KBM-7 (cell line): Measurements from ENCODE around the gene SCUBE3.

Experiments
- DNase-seq: peaks from one replicate; pipeline ENCODE4 v3.0.0-alpha.2; 2015
- in situ Hi-C: fragments of 300-500 bp; cut with MboI; formaldehyde crosslinking; loops from 2 replicates; pipeline ENCODE4 v1.14.3; 2020; ENCODE audit warnings: low sequenced_read_pairs, low pct_unique_long_range_greater_than_20kb, mixed read lengths

SCUBE3 gene

DNA sequence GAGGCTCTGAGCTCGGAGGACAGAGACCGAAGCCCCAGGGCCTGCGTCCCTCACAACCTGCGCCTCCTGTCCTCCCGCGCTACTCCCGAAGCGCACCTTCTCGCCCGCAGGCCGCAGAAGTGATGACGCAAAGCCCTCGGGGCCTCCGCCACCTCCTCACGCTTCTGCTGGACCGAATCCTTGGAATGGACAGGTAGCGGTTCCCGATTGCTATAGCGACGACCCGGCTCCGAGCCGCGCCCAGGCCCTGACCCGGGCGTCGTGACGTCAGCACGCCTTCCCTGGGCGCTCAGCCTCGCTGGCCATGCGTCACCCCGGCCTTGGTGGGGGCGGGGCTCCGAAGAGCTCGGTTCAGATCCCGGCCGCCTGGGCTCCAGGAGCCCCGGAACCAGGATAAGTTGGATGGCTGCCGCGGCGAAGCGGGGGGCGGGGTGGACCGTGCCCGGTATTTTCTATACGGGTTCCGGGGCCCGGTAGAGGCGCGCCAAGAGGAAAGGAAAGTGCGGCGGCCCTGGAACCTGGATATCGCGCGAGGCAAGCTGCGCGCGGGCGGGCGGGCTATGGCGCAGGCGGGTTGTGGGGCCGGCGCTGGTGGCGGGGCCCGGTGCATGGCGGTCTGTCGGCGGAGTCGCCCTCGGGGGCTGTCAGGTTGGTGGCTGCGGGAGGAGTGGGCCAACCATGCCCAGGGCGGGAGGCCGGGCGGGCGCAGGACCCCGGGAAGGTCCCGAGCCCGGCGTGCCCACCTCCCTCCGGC is 45.6 kb downstream of the SCUBE3 start, which contains the start of gene ZNF76:
Gene ZNF76, plus strand, starts transcription at position 542 of the 754 bp plus-strand sequence. CDS start 21,417 bp downstream, outside the sequence.
- peak; percentile 97 for DNase-seq
- in situ Hi-C loops, result no loop called here

DNA sequence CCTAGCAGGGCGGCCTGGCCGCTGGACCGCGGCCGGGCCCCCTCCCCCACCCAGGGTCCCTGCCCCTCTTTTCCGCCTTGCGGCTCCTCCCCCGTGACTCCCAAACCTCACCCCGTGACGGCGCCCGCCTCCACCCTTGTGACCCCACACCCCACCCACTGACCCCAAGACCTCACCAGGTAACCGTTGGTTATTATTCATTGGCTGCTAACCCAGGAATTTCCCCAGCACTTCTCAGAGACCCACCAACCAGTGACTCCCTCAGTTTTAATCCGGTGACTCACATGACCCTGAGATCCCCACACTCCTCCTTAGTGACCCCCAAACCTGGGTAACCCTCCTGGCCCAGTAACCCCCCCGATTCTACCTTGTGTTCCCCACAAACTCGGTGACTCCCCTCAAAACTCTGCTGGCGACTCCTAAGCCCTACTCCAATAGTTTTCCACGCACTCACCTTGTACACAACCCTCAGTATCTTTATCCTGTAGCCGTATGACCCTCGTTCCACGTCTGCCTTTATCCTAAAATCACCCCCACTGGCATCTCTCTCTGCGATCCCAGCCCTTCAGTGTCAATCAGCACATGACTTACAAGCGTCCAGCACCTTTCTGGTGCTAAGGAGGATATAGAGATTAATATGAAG is 46.3 kb downstream of the SCUBE3 start:
- in situ Hi-C loops, result no loop called here
- DNase-seq, result no peak

- DNase-seq, result no peak
- in situ Hi-C loops, result no loop called here
These were observed 47.1 kb downstream of the SCUBE3 start for GRCh38 chr6:35260591-35261570.

DNA sequence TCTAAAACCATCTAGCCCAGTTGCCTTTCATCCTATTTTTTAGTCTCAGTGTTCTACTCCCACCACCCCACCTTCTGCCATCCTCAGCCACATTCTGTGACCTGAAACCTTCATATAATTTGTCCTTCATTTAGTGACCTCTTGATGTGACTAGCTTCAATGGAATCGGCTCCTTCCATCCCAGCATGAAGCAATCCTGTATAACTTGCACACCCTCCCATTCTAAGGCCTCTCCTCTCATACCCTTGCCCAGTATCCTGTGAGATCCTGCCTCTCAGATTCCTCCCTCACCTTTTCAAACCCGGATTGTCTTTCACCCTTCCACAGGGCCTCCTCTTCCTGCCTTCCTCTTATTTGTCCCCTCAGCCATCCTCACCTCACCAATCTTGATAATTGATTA is 48.8 kb downstream of the SCUBE3 start:
- in situ Hi-C loops, result no loop called here
- no peak for DNase-seq

DNA sequence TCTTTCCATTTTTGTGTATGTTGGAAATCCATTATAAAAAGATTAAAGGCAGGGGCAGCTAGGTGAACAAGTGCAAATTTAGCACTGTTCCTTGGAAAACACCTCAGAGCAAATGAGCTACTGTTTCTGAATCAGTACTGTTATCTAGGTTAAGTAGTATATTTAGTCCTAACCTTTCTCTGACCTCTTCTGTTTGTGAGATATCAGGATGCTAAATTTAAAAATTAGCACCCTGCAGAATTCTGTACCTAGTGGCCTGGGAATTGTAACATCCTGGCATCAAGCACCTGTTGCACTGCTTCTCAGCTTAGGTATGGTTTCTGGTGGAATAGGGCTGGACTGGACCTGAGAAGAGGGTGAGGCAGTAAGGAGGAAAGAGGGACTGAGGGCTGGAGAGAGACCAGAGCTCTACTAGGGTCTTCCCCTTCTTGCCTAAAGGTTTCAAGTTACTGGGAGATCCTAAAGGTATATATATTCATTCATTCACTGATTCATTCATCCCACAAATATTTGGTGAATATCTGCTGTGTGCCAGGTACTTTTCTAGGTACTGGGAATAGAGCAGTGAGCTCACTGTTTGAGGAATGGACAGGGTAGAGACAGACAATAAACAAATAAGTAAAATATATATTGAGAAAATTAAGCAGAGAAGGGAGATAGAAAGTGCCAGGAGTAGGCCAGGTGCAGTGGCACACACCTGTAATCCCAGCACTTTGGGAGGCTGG is 51.0 kb downstream of the SCUBE3 start:
- in situ Hi-C loops, result no loop called here
- no peak for DNase-seq

GRCh38 chr6:35265523-35265922 is 51.8 kb downstream of the SCUBE3 start:
- DNase-seq, result no peak
- in situ Hi-C loops, result no loop called here

GRCh38 chr6:35267446-35267845 is 53.7 kb downstream of the SCUBE3 start:
- no peak for DNase-seq
- in situ Hi-C loops, result no loop called here

DNA sequence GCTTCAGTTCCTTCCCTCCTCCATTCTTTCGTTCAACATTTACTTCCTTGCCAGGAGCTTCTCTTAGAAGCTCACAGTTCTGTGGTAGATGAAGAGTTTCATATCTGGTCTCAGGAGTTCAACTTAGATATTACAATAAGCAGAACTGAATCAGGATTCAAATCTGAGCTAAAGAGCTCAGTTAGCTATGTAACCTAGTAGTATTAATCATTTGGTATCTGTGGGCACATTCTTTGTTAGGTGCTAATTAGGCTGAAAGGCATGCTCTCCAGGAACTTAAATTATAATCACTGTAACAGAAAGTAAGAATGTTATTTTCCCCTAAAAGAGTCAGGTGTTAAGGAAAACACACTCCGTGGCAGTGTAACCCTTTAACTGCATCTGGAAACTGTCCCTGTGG is 54.1 kb downstream of the SCUBE3 start:
- no peak for DNase-seq
- in situ Hi-C loops, result no loop called here

DNA sequence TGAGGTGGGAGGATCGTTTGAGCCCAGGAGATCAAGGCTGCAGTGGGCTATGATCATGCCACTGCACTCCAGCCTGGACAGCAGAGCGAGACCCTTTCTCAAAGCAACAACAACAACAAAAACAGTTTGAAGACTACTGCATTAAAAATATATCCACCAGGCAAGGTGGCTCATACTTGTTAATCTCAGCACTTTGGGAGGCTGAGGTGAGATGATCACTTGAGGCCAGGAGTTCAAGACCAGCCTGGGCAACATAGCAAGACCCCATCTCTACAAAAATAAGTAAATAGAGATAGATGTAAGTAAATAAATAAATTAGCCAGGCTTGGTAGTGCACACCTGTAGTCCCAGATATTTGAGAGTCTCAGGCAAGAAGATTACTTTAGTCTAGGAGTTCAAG is 58.2 kb downstream of the SCUBE3 start:
- no peak for DNase-seq
- in situ Hi-C loops, result no loop called here

GRCh38 chr6:35273822-35274559 is 60.2 kb downstream of the SCUBE3 start:
- in situ Hi-C loops, result no loop called here
- DNase-seq, result no peak

- DNase-seq, result no peak
- in situ Hi-C loops, result no loop called here
These were observed 62.0 kb downstream of the SCUBE3 start for GRCh38 chr6:35275744-35276260.

GRCh38 chr6:35278708-35279107 is 65.0 kb downstream of the SCUBE3 start:
- in situ Hi-C loops, result no loop called here
- no peak for DNase-seq

DNA sequence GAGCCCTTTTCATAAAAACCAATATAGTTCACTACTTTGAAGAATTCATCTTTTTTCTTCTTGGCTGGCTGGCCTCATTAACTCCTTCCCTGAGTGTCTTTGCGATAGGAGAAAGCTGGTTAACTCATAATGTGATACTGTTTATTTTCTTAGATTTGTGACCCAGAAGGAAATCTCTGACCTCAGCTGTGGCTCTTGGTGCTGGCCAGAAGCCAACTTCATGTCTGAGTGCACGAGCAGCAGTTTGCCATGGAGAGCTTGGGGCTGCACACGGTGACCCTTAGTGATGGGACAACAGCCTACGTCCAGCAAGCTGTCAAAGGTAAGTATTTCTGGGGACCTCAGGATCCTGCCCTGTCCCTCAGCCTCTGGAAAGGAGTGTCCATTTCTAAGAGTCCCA is 67.1 kb downstream of the SCUBE3 start:
- in situ Hi-C loops, result no loop called here

DNA sequence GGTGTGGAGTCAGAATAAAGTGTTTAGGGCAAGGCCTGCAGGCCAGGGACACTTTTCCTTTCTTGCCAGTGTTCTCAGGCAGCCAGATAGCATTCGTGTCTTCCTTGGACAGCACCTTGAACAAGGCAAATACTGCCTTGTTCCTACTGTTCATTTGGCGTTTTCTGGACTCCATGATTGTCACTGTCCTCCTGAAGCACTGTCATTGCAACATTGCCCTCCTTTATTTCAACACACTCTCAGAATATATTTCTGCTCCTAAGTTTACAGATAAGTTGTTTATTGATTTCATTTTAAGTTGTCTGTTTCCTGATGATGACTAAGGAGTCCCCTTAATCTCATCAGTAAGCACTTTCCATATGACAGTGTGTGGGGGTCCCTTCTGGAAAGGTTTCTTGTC is 68.7 kb downstream of the SCUBE3 start:
- no peak for DNase-seq
- in situ Hi-C loops, result no loop called here

More for the DNA sequence above, 67.1 kb downstream of the SCUBE3 start:
- no peak for DNase-seq

DNA sequence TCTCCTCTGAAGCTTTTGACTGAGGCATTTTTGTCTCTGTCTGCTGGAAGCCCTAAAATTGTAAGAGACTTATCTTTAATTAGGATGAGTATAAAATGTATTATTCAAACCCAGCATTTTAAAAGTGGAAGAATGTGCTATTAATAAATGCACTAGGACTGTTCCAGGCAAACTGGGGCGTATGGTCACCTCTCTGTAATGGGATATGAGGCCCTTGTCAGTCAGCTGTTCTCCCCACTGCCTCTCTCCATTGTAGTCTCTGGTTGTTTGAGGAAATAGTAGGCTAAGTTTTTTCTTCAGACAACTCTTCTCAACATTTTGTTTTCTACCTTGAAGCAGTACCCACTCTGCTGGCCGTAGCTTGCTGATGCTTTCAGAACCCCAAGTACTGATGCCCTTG is 69.6 kb downstream of the SCUBE3 start:
- DNase-seq, result no peak
- in situ Hi-C loops, result no loop called here

DNA sequence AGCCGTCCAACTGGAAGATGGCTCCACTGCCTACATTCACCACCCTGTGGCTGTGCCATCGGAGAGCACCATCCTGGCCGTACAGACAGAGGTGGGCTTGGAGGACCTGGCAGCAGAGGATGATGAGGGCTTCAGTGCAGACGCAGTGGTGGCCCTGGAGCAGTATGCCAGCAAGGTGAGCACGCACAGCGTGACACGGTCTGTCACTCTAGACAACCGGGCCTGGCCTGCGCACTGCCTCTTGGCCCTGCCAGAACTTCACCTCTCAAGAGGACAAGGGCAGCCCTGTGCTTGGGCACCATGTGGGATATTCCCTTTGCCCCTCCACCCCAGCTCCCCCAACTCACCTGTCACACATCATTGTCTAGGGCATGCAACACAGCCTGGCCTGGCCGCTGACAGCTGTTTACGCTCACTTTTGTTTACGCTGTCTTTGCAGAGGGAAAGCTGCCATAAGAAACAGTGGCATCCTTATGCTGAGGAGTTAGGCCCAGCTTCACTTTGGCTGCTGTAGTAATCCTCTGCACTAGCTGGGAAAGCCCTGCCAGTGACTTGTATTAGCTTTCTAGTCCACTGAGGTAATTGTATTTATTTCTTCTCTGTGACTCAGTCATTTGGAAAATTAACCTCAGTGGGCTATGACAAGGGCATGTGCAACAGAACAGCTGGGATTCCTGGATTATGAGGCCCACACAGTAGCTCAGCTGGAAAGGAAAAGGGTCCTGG is 74.1 kb downstream of the SCUBE3 start:
- no peak for DNase-seq
- in situ Hi-C loops, result no loop called here

- in situ Hi-C loops, result no loop called here
- no peak for DNase-seq
These were observed 75.1 kb downstream of the SCUBE3 start for GRCh38 chr6:35288834-35289233.

DNA sequence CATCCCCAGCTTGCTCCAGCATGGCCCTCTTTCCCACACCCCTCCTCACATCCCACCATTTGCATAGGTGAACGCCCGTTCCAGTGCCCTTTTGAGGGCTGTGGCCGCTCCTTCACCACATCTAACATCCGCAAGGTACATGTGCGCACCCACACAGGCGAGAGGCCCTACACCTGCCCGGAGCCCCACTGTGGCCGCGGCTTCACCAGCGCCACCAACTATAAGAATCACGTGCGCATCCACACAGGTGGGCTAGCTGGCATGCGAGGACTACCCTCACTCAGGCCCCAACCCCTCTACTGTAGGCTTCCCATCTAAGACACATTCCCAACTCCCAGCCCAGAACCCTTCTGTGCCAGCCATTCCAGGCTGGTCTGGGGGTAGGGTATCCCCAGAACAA is 77.7 kb downstream of the SCUBE3 start:
- in situ Hi-C loops, result no loop called here
- DNase-seq, result no peak
